ENCODE results near the gene CC2D2A. TPM values are rescaled to one million over a fixed set of nuclear protein-coding genes. Genes with fewer than 3 reads are reported as not detected.

CC2D2A gene
- total RNA-seq = 39.4 TPM

GRCh38 chr4:15469402-15470127 lies at the start of gene CC2D2A:
Gene CC2D2A (plus strand): TSS chr4:15469882. CDS start chr4:15475933, 6,051 bp downstream.

DNA sequence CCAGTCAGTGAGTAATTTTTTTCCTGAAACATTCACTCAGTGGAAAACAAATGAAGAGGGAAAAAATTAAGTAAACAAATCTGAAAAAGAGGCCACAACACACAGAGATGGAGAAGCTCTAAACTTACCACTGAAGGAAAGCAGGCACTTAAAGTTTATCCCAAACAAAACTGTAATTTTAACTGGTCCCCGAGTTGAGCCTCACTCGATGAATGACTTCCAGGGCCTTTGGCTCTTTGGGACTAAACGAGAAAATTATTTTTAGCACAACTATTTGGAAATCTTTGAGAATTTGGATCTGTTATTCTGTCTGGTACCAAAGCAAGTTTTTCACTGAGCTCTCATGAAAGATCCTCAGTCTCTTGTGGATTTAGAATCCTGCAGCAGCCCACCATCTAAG lies 42.0 kb upstream of the CC2D2A start, which contains the start of gene C1QTNF7:
Gene C1QTNF7 (plus strand): TSS at position 333 of the 400 bp plus-strand sequence. CDS start 7,711 bp downstream, outside the sequence.

Small RNA genes lying within 50 kb of the gene (small RNA-seq; reads per million reads assigned to genes)
- not detected for gene AC007016.1 (ENCODE audit: low replicate concordance)

Other genes starting within 250 kb of the CC2D2A start
- gene C1QTNF7, start 41.8 kb upstream of the CC2D2A start, total RNA-seq = under 0.01 TPM
- 200 TPM for gene FBXL5, start 185.5 kb downstream of the CC2D2A start, total RNA-seq
- gene FAM200B, start 211.9 kb downstream of the CC2D2A start, total RNA-seq = 58.2 TPM
- gene BST1, start 233.2 kb downstream of the CC2D2A start, total RNA-seq = 0.94 TPM

Measured in parietal lobe (tissue), 2 donors.